SK-N-SH (cell line): ENCODE data around the gene NIN. TPM values are rescaled to one million over a fixed set of nuclear protein-coding genes. Genes with fewer than 3 reads are reported as not detected.

Experiments
- CTCF ChIA-PET: fragments of 300-600, 350-600 bp; formaldehyde crosslinking; extraction: SDS; loops from one replicate; lab custom pipeline; 2021; lab: Yijun Ruan, JAX
- POLR2A ChIA-PET: fragments of 350-600 bp; sonication (Branson Sonifier 250); formaldehyde crosslinking; extraction: SDS; loops from one replicate; lab custom pipeline; 2020; ENCODE audit warnings: antibody characterized with exemption, inconsistent platforms; lab: Yijun Ruan, JAX
- DNase-seq: peaks from one replicate; pipeline ENCODE4 v3.0.0; 2012
- H2AFZ ChIP-seq: fragments of 200-600 bp; sonication (generic); 2 replicates; pipeline ENCODE4 v1.8.1; 2016; ENCODE audit warnings: antibody characterized with exemption, mild to moderate bottlenecking, low read depth
- H3F3A ChIP-seq: fragments of 200-600 bp; sonication (generic); replicated peaks from 2 replicates; pipeline ENCODE3; 2016; ENCODE audit warnings: antibody characterized with exemption, mild to moderate bottlenecking; ENCODE audit not compliant: insufficient read depth
- H3K27ac ChIP-seq, 2 experiments: fragments of 200-500 bp in 1 of 2; fragments of 200-600 bp in 1 of 2; sonication (Bioruptor generic) in 1 of 2; sonication (generic), shearing (Covaris generic) in 1 of 2; 2 replicates each; pipeline versions ENCODE4 v1.5.1 to v1.6.1; 2014 to 2016; ENCODE audit warnings: low read depth in 2 of 2, inconsistent platforms in 1 of 2, low read length in 1 of 2, mild to moderate bottlenecking in 1 of 2, mixed read lengths in 1 of 2
- H3K27me3 ChIP-seq: fragments of 200-600 bp; sonication (generic), shearing (Covaris generic); 2 replicates; pipeline ENCODE4 v1.6.1; 2016; ENCODE audit warnings: mixed run types; ENCODE audit not compliant: insufficient read depth
- H3K36me3 ChIP-seq, 2 experiments: fragments of 200-500 bp in 1 of 2; fragments of 200-600 bp in 1 of 2; sonication (Bioruptor generic) in 1 of 2; sonication (generic) in 1 of 2; replicated peaks in 1 of 2; 2 replicates each; pipeline versions ENCODE3 to v1.5.1; 2014 to 2016; ENCODE audit warnings: low read length in 1 of 2, mild to moderate bottlenecking in 1 of 2; ENCODE audit not compliant: insufficient read depth in 2 of 2, control insufficient read depth in 1 of 2
- H3K4me1 ChIP-seq, 2 experiments: fragments of 200-500 bp in 1 of 2; fragments of 200-600 bp in 1 of 2; sonication (Bioruptor generic) in 1 of 2; sonication (generic), shearing (Covaris generic) in 1 of 2; 2 replicates each; pipeline versions ENCODE4 v1.5.1 to v1.6.1; 2014 to 2016; ENCODE audit warnings: low read depth in 1 of 2, low read length in 1 of 2, mixed run types in 1 of 2; ENCODE audit not compliant: insufficient read depth in 2 of 2, control insufficient read depth in 1 of 2
- H3K4me2 ChIP-seq: fragments of 200-600 bp; sonication (generic), shearing (Covaris generic); 2 replicates; pipeline ENCODE4 v1.6.1; 2017; ENCODE audit warnings: mixed run types
- H3K4me3 ChIP-seq, 2 experiments: fragments of 200-500 bp in 1 of 2; fragments of 200-600 bp in 1 of 2; sonication (Bioruptor generic) in 1 of 2; sonication (generic), shearing (Covaris generic) in 1 of 2; 2 replicates each; pipeline versions ENCODE4 v1.5.1 to v1.8.1; 2014 to 2016; ENCODE audit warnings: low read depth in 2 of 2, inconsistent platforms in 1 of 2, low read length in 1 of 2, mild to moderate bottlenecking in 1 of 2, mixed read lengths in 1 of 2, moderate library complexity in 1 of 2
- H3K79me2 ChIP-seq: fragments of 200-600 bp; sonication (generic); 2 replicates; pipeline ENCODE4 v1.8.1; 2017; ENCODE audit warnings: mild to moderate bottlenecking; ENCODE audit not compliant: insufficient read depth
- H3K9ac ChIP-seq: fragments of 200-600 bp; sonication (generic); 2 replicates; pipeline ENCODE4 v1.6.1; 2017; ENCODE audit warnings: mixed run types
- H3K9me2 ChIP-seq: fragments of 200-600 bp; sonication (generic); 2 replicates; pipeline ENCODE4 v1.6.1; 2017; ENCODE audit warnings: mixed run types
- H3K9me3 ChIP-seq: fragments of 200-600 bp; sonication (generic); 2 replicates; pipeline ENCODE4 v1.6.1; 2017; ENCODE audit warnings: mixed run types, mild to moderate bottlenecking, moderate library complexity
- H4K20me1 ChIP-seq: fragments of 200-600 bp; sonication (generic); 2 replicates; pipeline ENCODE4 v1.6.1; 2017; ENCODE audit warnings: mild to moderate bottlenecking, mixed run types; ENCODE audit not compliant: insufficient read depth
- ELF1 ChIP-seq: IDR thresholded peaks from 2 replicates; pipeline ENCODE4 v1.4.0; 2012
- EP300 ChIP-seq, 2 experiments: IDR thresholded peaks; 2 replicates each; pipeline versions ENCODE4 v1.4.0 to v1.6.1; 2012; ENCODE audit warnings: borderline replicate concordance in 1 of 2, low read depth in 1 of 2, low read length in 1 of 2
- FOSL2 ChIP-seq: IDR thresholded peaks from 2 replicates; pipeline ENCODE4 v1.4.0; 2012; ENCODE audit warnings: low read depth, mild to moderate bottlenecking, moderate library complexity, borderline replicate concordance
- FOXJ3 ChIP-seq: sonication (generic); formaldehyde crosslinking; IDR thresholded peaks from 2 replicates; pipeline ENCODE4 v1.5.1; 2020; ENCODE audit warnings: mild to moderate bottlenecking, missing genetic modification reagents
- GABPA ChIP-seq: IDR thresholded peaks from 2 replicates; pipeline ENCODE4 v1.4.0; 2012; ENCODE audit warnings: low read depth, mild to moderate bottlenecking
- GATA2 ChIP-seq: sonication (generic); formaldehyde crosslinking; IDR thresholded peaks from 2 replicates; pipeline ENCODE4 v1.5.0; 2020; ENCODE audit warnings: mild to moderate bottlenecking, missing genetic modification reagents
- IRF3 ChIP-seq: fragments of 150-350 bp; IDR thresholded peaks from 2 replicates; pipeline ENCODE4 v1.6.1; 2016; ENCODE audit warnings: mild to moderate bottlenecking, low read depth, low read length
- MEF2A ChIP-seq: IDR thresholded peaks from 2 replicates; pipeline ENCODE4 v1.4.0; 2012; ENCODE audit warnings: low read depth, borderline replicate concordance
- MXI1 ChIP-seq: IDR thresholded peaks from 2 replicates; pipeline ENCODE4 v1.6.1; 2012; ENCODE audit warnings: mild to moderate bottlenecking, low read depth, low read length, improper control_type of control experiment
- NFIC ChIP-seq: IDR thresholded peaks from 2 replicates; pipeline ENCODE4 v1.4.0; 2012; ENCODE audit warnings: borderline replicate concordance
- RFX5 ChIP-seq: IDR thresholded peaks from 2 replicates; pipeline ENCODE4 v1.6.1; 2012; ENCODE audit warnings: mild to moderate bottlenecking, improper control_type of control experiment, low read length
- RXRA ChIP-seq: IDR thresholded peaks from 2 replicates; pipeline ENCODE4 v1.4.0; 2012; ENCODE audit warnings: low read depth, mild to moderate bottlenecking, borderline replicate concordance
- SMC3 ChIP-seq: IDR thresholded peaks from 2 replicates; pipeline ENCODE4 v1.6.1; 2012; ENCODE audit warnings: low read depth, low read length, improper control_type of control experiment
- ZBTB33 ChIP-seq: IDR thresholded peaks from 2 replicates; pipeline ENCODE4 v1.4.0; 2012; ENCODE audit warnings: low read depth, borderline replicate concordance
- WGBS: methylation state at CpG from one replicate; pipeline ENCODE4 v1.1.6; 2017; ENCODE audit warnings: low lambda C conversion rate; 5-methylcytosine and 5-hydroxymethylcytosine counted together
- polyA plus RNA-seq, 3 experiments: library from polyadenylated mRNA; depleted of rRNA; stranded (reverse); fragments of >200 nt; gene quantifications; 2 replicates each; pipeline ENCODE4 v1.2.3, GENCODE V29; 2012

NIN gene
- polyA plus RNA-seq, 1 of the 3 experiments (the other 2 are of a cell fraction), result 10.0 TPM

DNA sequence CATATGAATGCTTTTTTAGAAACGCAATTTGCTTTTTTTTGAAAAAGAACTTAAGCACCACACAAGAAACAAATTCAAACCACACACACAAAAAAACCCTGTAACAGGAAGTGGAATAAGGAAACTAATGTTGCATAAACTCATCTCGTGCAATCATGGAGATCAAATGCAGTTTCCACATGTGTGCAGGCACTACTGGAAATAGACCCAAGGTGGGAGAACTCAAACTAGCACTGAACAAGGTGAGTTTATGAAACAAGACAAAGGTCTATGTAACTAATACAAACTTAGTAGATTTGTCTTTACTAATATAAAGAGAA, 17.5 kb downstream of the NIN start:
- H2AFZ ChIP-seq, result no peak overlapping the region
- H3K79me2 ChIP-seq, result peaks cover 92% of the 10 kb centered on the region
- H3K36me3 ChIP-seq, result peaks cover 1 to 19% of the 10 kb centered on the region in 2 experiments
- peaks cover 15% of the 10 kb centered on the region for H3F3A ChIP-seq
- peaks cover 2 to 6% of the 10 kb centered on the region in 2 experiments; a peak in 2 of 4 replicates for H3K4me1 ChIP-seq
- H3K9ac ChIP-seq, result no peak overlapping the region
- peaks cover 18% of the 10 kb centered on the region for H4K20me1 ChIP-seq
- ChIA-PET CTCF (no interaction called here), POLR2A (no interaction called here)
- H3K4me2 ChIP-seq, result no peak overlapping the region
- no peak for DNase-seq
- WGBS, result 92% methylated on average over 2 of the region's 2 CpGs
- TF ChIP-seq ELF1 (no peak), RFX5 (no peak), SMC3 (no peak), FOXJ3 (no peak), FOSL2 (no peak)
- no peak overlapping the region for H3K4me3 ChIP-seq
- H3K9me2 ChIP-seq, result no peaks in the 10 kb centered on the region
- no peaks in the 10 kb centered on the region for H3K27me3 ChIP-seq
- no peaks in the 10 kb centered on the region for H3K9me3 ChIP-seq
- H3K27ac ChIP-seq, result no peak overlapping the region

DNA sequence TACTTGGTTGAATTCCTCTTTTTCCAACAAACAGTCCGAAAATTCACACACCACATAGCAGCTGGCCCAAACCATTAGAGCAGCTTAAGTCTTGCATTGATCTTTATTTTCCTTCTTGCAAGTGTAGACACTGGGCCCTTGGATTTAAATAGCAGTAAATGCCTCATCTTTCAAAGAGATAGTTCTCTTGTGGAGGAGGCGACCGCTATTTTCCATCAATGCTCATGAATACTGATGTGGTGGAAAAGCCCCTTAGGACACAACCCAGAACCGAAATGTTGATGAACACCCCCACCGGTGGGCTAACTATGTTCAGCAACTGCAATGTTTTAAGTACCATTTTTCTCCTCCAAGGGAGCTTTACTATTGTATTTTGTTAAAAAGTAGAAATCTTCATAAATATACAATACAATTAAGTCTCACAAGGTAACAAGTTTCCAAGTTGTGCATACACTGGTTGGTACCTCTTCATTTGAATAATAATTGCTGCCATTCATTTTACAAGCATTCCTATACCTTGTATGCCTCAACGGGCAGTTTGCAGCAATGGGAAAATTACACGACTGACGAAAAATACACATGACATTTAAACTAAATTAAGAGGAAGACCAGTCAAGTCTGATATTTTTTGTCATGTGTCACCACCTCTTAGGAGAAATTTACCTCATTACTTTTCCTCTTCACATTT, 18.0 kb downstream of the NIN start:
- Histone ChIP-seq H3K4me2 (no peak overlapping the region), H3K79me2 (peaks cover 92% of the 10 kb centered on the region), H3K9ac (no peak overlapping the region), H3F3A (peaks cover 15% of the 10 kb centered on the region), H3K9me2 (no peaks in the 10 kb centered on the region), H3K36me3 (peaks cover 0 to 21% of the 10 kb centered on the region in 2 experiments), H4K20me1 (peaks cover 18% of the 10 kb centered on the region), H3K27me3 (no peaks in the 10 kb centered on the region), H3K9me3 (no peaks in the 10 kb centered on the region), H3K4me3 (no peak overlapping the region), H3K27ac (no peak overlapping the region), H3K4me1 (peaks cover 2 to 6% of the 10 kb centered on the region in 2 experiments; a peak in 2 of 4 replicates), H2AFZ (no peak overlapping the region)
- DNase-seq, result no peak
- TF ChIP-seq RFX5, result no peak
- TF ChIP-seq MXI1, result no peak
- no peak for TF ChIP-seq EP300 (IDR thresholded peaks at IDR 0.05; ENCODE audit: borderline replicate concordance in 1 of 2, low read depth in 1 of 2, low read length in 1 of 2)
- no peak for TF ChIP-seq NFIC
- no peak for TF ChIP-seq FOXJ3
- TF ChIP-seq ZBTB33, result no peak
- ChIA-PET CTCF (interaction anchor here (1.2 kb wide), 1 partner anchor 205 kb away, joined by 3 read pairs; no protein-coding TSS in a partner anchor), POLR2A (no interaction called here)
- WGBS, result 93% methylated on average over 8 of the region's 8 CpGs

GRCh38 chr14:50812180-50812579, 18.8 kb downstream of the NIN start:
- WGBS, result 97% methylated on average over 2 of the region's 2 CpGs
- Histone ChIP-seq H3K27me3 (no peaks in the 10 kb centered on the region), H3K4me2 (no peak overlapping the region), H3K4me1 (peaks cover 2 to 6% of the 10 kb centered on the region in 2 experiments; a peak in 2 of 4 replicates), H3K9me2 (no peaks in the 10 kb centered on the region), H3K9me3 (no peaks in the 10 kb centered on the region), H3K27ac (no peak overlapping the region), H4K20me1 (peaks cover 14% of the 10 kb centered on the region), H3F3A (peaks cover 11% of the 10 kb centered on the region), H3K79me2 (peaks cover 90% of the 10 kb centered on the region), H3K36me3 (peaks cover 0 to 26% of the 10 kb centered on the region in 2 experiments), H2AFZ (no peak overlapping the region), H3K4me3 (no peak overlapping the region), H3K9ac (no peak overlapping the region)
- ChIA-PET POLR2A (no interaction called here), CTCF (interaction anchor here (1.2 kb wide), 1 partner anchor 204 kb away, joined by 3 read pairs; no protein-coding TSS in a partner anchor)
- TF ChIP-seq EP300 (IDR thresholded peaks at IDR 0.05; ENCODE audit: borderline replicate concordance in 1 of 2, low read depth in 1 of 2, low read length in 1 of 2) (no peak), IRF3 (no peak), GATA2 (CRISPR knock-in tag) (no peak), SMC3 (no peak), MEF2A (no peak), NFIC (no peak), ZBTB33 (no peak), RXRA (no peak), FOXJ3 (no peak), GABPA (no peak)
- DNase-seq, result no peak
